Adrenal gland (tissue), 19 donors: ENCODE measurements around the gene NCAPG2. TPM values are rescaled to one million over a fixed set of nuclear protein-coding genes. Genes with fewer than 3 reads are reported as not detected.
A peak's percentile ranks its signal among the peaks of the same experiment; 100 is the strongest.

Source experiments
- DNase-seq, 7 donors: peaks; one replicate each; pipeline ENCODE4 v3.0.0-alpha.2; 2019 to 2020
- H3K27ac ChIP-seq, 5 donors: fragments of 200-600 bp; sonication (generic) in 4 of 5; 1 replicate in 3 of 5; 2 replicates in 2 of 5; pipeline versions ENCODE4 v1.5.1 to v1.8.0; 2016 to 2020; ENCODE audit warnings: mild to moderate bottlenecking in 1 of 5
- H3K27me3 ChIP-seq: fragments of 200-600 bp; 2 replicates; pipeline ENCODE4 v1.8.0; 2021
- H3K36me3 ChIP-seq, 2 donors: fragments of 200-600 bp; replicated peaks in 1 of 2; 1 replicate in 1 of 2; 2 replicates in 1 of 2; pipeline versions ENCODE4 v1.5.1 to v1.8.0; 2018 to 2022
- H3K4me1 ChIP-seq, 2 donors: fragments of 200-600 bp; replicated peaks in 1 of 2; 1 replicate in 1 of 2; 2 replicates in 1 of 2; pipeline versions ENCODE4 v1.5.1 to v1.8.0; 2018 to 2021
- H3K4me3 ChIP-seq, 4 donors: fragments of 200-600 bp; sonication (generic) in 3 of 4; one replicate each; pipeline ENCODE4 v1.5.1; 2016 to 2018
- H3K9me3 ChIP-seq, 3 donors: fragments of 200-600 bp; sonication (generic) in 1 of 3; replicated peaks in 1 of 3; 1 replicate in 2 of 3; 2 replicates in 1 of 3; pipeline versions ENCODE4 v1.5.1 to v1.8.0; 2016 to 2021
- POLR2A ChIP-seq, 2 donors: fragments of 450-650 bp; IDR thresholded peaks; one replicate each; pipeline ENCODE4 v1.6.1; 2017; ENCODE audit warnings: antibody characterized with exemption in 2 of 2, mild to moderate bottlenecking in 2 of 2, moderate library complexity in 1 of 2
- WGBS, 4 donors: extraction: QIAGEN DNeasy Blood & Tissue Kit in 2 of 4; methylation state at CpG; one replicate each; pipeline versions ENCODE4 v1.1.5 to v1.1.7; 2013 to 2017; 5-methylcytosine and 5-hydroxymethylcytosine counted together
- intact Hi-C, 2 donors: fragments of 100-400 bp; cut with DNase I; formaldehyde crosslinking; loops; one replicate each; pipeline versions ENCODE4 v1.14.1 to v1.15.0; 2022 to 2023
- long read RNA-seq, 10 donors: library from polyadenylated mRNA in 3 of 10; unstranded in 2 of 10; stranded (forward) in 1 of 10; transcript quantifications; one replicate each; pipeline ENCODE4 v2.0.0 and lab custom pipeline, GENCODE V29; 2021 to 2026
- polyA plus RNA-seq, 3 donors: library from polyadenylated mRNA; stranded (reverse); fragments of 200-250 nt in 2 of 3; fragments of 350-450 nt in 1 of 3; fragmentation: Illumina TruSeq in 1 of 3; extraction: RNeasy Lipid Tissue Mini Kit (QIAGEN cat#74804) in 1 of 3; gene quantifications; one replicate each; pipeline ENCODE4 v1.2.3, GENCODE V29; 2013 to 2014
- total RNA-seq, 9 donors: library from RNA; depleted of rRNA in 4 of 9; stranded (reverse); fragments of >200 nt in 4 of 9; fragments of 120-200 nt in 1 of 9; fragmentation: NEBNext Ultra II Directional in 1 of 9; extraction: Animal tissue kit (Norgen Biotek cat#: 25700) in 1 of 9; gene quantifications; one replicate each; pipeline versions ENCODE4 v1.1.0 to v1.2.4, GENCODE V29; 2013 to 2023
- TF ChIP-seq, protein P1 (sequence below), 6 experiments: fragments of 450-650 bp in 4 of 6; fragments of 200-600 bp in 2 of 6; sonication (generic) in 1 of 6; IDR thresholded peaks; 1 replicate in 5 of 6; 2 replicates in 1 of 6; pipeline versions ENCODE4 v1.5.1 to v1.8.0; 2016 to 2021; ENCODE audit warnings: antibody characterized with exemption in 6 of 6, mild to moderate bottlenecking in 2 of 6, moderate library complexity in 1 of 6
- donor health status: healthy with polysubstance abuse.
- donor health status: Bipolar disorder and iron deficiency.
- donor health status: DM: yes; HTN: yes; CAD: no.
- donor health status: DM: no; HTN: no; CAD: no.
- donor health status: DM: no; HTN: no; CAD: no.
- donor health status: DM: yes; HTN: yes; CAD: no.

Gene NCAPG2, protein sequence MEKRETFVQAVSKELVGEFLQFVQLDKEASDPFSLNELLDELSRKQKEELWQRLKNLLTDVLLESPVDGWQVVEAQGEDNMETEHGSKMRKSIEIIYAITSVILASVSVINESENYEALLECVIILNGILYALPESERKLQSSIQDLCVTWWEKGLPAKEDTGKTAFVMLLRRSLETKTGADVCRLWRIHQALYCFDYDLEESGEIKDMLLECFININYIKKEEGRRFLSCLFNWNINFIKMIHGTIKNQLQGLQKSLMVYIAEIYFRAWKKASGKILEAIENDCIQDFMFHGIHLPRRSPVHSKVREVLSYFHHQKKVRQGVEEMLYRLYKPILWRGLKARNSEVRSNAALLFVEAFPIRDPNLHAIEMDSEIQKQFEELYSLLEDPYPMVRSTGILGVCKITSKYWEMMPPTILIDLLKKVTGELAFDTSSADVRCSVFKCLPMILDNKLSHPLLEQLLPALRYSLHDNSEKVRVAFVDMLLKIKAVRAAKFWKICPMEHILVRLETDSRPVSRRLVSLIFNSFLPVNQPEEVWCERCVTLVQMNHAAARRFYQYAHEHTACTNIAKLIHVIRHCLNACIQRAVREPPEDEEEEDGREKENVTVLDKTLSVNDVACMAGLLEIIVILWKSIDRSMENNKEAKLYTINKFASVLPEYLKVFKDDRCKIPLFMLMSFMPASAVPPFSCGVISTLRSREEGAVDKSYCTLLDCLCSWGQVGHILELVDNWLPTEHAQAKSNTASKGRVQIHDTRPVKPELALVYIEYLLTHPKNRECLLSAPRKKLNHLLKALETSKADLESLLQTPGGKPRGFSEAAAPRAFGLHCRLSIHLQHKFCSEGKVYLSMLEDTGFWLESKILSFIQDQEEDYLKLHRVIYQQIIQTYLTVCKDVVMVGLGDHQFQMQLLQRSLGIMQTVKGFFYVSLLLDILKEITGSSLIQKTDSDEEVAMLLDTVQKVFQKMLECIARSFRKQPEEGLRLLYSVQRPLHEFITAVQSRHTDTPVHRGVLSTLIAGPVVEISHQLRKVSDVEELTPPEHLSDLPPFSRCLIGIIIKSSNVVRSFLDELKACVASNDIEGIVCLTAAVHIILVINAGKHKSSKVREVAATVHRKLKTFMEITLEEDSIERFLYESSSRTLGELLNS
- total RNA-seq (10 to 100 TPM in 1 of 9 donors, 1 to 10 TPM in 8; 4.6 to 11.6 (median 6.3) TPM), polyA plus RNA-seq (1 to 10 TPM; 1.6 to 4.3 (median 1.9) TPM)
- long read RNA-seq, donor 1, partial matches to known transcripts, result 0 of 2 reads
- long read RNA-seq, donor 1, other reads (novel, unspliced or antisense), result 0 of 2 reads
- long read RNA-seq, donor 2, result 0 reads
- long read RNA-seq, donor 3, partial matches to known transcripts, result 0 of 1 reads
- long read RNA-seq, donor 3, other reads (novel, unspliced or antisense), result 0 of 1 reads
- long read RNA-seq, donor 4, partial matches to known transcripts, result 1 of 2 reads
- long read RNA-seq, donor 4, other reads (novel, unspliced or antisense), result 0 of 2 reads
- long read RNA-seq, donor 5, full-length matches to known transcripts, result 11 of 14 reads
- long read RNA-seq, donor 5, partial matches to known transcripts, result 0 of 14 reads
- long read RNA-seq, donor 5, other reads (novel, unspliced or antisense), result 3 of 14 reads
- long read RNA-seq, donor 6, partial matches to known transcripts, result 0 of 1 reads
- long read RNA-seq, donor 6, other reads (novel, unspliced or antisense), result 1 of 1 reads
- long read RNA-seq, donor 7, result 0 reads
- long read RNA-seq, donor 8, partial matches to known transcripts, result 0 of 1 reads
- long read RNA-seq, donor 8, other reads (novel, unspliced or antisense), result 0 of 1 reads
- long read RNA-seq, donor 9, result 0 reads
- long read RNA-seq, donor 10, result 0 reads

DNA sequence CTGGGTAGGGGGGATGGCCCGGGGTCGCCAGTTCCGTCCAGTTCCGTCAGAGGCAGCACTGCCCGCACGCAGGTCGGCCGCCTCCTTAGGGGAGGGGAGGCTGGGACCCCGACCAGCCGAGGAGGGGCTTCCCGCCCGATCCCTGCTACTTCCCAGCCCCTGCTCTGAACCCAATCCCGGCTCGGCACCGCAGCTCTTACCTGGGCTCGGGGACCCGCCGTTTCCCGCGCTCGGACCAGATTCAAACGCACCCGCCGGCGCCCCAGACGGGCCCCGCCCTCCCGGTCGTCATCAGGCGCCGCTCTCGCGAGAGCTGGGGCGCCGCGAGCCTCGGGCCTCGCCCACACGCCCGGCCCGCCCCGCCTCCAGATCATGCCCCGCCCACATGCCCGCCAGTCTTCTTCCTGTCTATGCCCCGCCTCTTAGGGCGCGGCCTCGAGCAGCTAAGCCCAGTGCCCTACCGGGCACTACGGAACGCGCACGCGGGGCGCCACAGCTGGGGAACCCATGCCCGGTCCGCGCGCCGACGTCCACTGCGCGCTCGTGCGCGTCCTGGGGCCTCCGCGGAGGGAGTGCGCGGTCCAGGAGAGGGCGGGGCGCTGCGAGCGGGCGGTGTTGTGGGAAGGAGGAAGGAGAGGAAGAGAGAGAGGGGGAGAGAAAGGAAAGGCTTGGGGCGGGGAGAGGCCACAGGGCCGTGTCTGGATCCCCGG lies at the start of gene NCAPG2:
TSS of gene NCAPG2 (minus strand) at position 281 of the 710 bp plus-strand sequence. CDS start 2,905 bp downstream, outside the sequence.
- H3K9me3 ChIP-seq, result peaks cover 0 to 5% (median 0%) of the 10 kb centered on the region in 3 donors
- peak within 1 kb of the TSS in 3 of 4 donors; percentile 59 to 67 (median 65) for H3K4me3 ChIP-seq
- intact Hi-C loops, result loop anchor here in 1 of 2 donors (10.0 kb wide), 1 partner anchor 150 kb away; the partner anchor contains the start of gene DYNC2I1
- H3K27me3 ChIP-seq, result no peaks in the 10 kb centered on the region
- peaks cover 7% of the 10 kb centered on the region in 2 donors for H3K4me1 ChIP-seq
- TF ChIP-seq, protein P1, sequence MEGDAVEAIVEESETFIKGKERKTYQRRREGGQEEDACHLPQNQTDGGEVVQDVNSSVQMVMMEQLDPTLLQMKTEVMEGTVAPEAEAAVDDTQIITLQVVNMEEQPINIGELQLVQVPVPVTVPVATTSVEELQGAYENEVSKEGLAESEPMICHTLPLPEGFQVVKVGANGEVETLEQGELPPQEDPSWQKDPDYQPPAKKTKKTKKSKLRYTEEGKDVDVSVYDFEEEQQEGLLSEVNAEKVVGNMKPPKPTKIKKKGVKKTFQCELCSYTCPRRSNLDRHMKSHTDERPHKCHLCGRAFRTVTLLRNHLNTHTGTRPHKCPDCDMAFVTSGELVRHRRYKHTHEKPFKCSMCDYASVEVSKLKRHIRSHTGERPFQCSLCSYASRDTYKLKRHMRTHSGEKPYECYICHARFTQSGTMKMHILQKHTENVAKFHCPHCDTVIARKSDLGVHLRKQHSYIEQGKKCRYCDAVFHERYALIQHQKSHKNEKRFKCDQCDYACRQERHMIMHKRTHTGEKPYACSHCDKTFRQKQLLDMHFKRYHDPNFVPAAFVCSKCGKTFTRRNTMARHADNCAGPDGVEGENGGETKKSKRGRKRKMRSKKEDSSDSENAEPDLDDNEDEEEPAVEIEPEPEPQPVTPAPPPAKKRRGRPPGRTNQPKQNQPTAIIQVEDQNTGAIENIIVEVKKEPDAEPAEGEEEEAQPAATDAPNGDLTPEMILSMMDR (IDR thresholded peaks at IDR 0.05), result peak in 5 of 6 experiments; percentile 43 to 79 (median 52)
- peak; percentile 85 to 88 for TF ChIP-seq POLR2A (IDR thresholded peaks at IDR 0.05)
- H3K36me3 ChIP-seq, result no peaks in the 10 kb centered on the region
- DNase-seq, result peak; percentile 98 to 99 (median 99)
- 0% methylated on average over 24 to 78 of the region's 78 CpGs for WGBS, 4 donors
- H3K27ac ChIP-seq, result peak within 1 kb of the TSS in 4 of 5 donors; percentile 31 to 89 (median 80)

DNA sequence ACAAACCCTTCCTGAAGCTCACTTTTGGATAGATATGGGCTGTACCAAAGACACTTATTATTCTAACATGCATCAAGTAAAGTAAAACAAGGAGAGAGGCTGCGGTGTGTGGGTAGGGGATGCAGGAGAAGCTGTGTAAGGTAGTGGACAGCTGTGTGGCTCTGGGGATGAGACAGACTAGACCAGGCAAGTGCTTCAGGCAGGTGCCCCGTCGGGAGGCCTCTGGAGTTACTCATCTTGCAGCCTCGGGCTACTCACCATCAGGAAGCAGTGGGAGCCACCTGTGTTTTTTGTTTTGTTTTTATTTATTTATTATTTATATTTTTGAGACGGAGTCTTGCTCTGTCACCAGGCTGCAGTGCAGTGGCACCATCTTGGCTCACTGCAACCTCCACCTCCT lies 49.3 kb upstream of the NCAPG2 start:
- H3K4me3 ChIP-seq, result no peak overlapping the region
- intact Hi-C loops, result no loop called here
- 87 to 98% (median 97%) methylated on average over 5 of the region's 5 CpGs for WGBS, 4 donors

DNA sequence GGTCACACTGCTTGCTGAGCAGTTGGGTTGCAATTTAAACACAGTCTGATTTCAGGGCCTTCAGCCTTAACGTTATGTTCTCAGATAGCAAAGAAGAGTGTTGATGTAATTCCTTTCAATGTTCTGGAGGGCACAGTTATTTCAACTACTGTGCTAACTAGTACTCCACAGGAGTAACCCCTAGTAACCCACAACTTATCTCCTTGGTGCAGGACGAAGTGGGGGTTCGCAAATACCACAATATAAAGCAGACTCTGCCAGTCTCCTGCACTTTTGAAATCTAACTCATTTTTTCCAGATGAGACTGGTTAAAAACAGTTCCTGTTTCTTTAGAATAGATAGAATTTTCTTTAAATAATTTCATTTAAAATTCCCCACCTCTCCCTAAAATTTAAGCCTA lies 47.1 kb upstream of the NCAPG2 start:
- 88 to 95% (median 92%) methylated on average over 3 of the region's 3 CpGs for WGBS, 4 donors
- no peaks in the 10 kb centered on the region for H3K27me3 ChIP-seq

More for the DNA sequence above, 49.3 kb upstream of the NCAPG2 start:
- Histone ChIP-seq H3K9me3 (no peaks in the 10 kb centered on the region), H3K27me3 (no peaks in the 10 kb centered on the region), H3K4me1 (no peaks in the 10 kb centered on the region), H3K27ac (no peak overlapping the region), H3K36me3 (peaks cover 0 to 34% of the 10 kb centered on the region in 2 donors)
- TF ChIP-seq POLR2A (IDR thresholded peaks at IDR 0.05), result no peak
- TF ChIP-seq, protein P1 (IDR thresholded peaks at IDR 0.05), result no peak
- no peak for DNase-seq

More for the DNA sequence above, 47.1 kb upstream of the NCAPG2 start:
- intact Hi-C loops, result no loop called here
- Histone ChIP-seq H3K4me1 (no peaks in the 10 kb centered on the region), H3K36me3 (peaks cover 0 to 32% of the 10 kb centered on the region in 2 donors), H3K9me3 (no peaks in the 10 kb centered on the region), H3K4me3 (no peak overlapping the region), H3K27ac (no peak overlapping the region)
- no peak for DNase-seq
- TF ChIP-seq, protein P1 (IDR thresholded peaks at IDR 0.05), result no peak
- no peak for TF ChIP-seq POLR2A (IDR thresholded peaks at IDR 0.05)
